LNCaP clone FGC (cell line): ENCODE data around the gene ACOX3.

ENCODE experiments used
- DNase-seq: peaks from one replicate; pipeline ENCODE4 v3.0.0-alpha.2; 2011; ENCODE audit warnings: low read depth
- H3K4me3 ChIP-seq: 2 replicates; pipeline ENCODE4 v1.5.1; 2011; ENCODE audit warnings: mild to moderate bottlenecking, low read depth, low read length, control low read depth
- TF ChIP-seq, protein P1 (sequence below): IDR thresholded peaks from 2 replicates; pipeline ENCODE4 v1.5.1; 2012; ENCODE audit warnings: mild to moderate bottlenecking; ENCODE audit not compliant: control insufficient read depth, insufficient read depth; ENCODE audit errors: extremely low read depth

The ACOX3 gene

DNA sequence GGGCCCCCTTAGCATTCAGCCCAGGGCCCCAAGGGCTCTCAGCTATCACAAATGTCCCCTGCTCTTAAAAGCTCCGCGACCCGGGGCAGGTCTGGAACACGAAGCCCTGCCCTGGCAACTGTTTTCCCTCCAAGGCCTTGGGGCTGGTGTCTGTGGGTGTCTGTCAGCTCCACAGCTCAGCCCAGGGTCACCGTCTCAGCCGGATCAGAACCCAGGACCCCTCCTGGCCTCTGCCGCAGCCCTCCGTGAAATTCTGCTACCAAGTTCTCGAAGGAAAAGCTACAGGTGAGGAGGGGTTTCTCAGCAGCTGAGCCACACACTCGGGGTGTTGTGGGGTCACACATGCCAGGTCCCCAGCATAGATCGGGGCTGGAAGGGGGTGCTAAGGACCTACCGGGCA, 61.2 kb downstream of the ACOX3 start:
- TF ChIP-seq, protein P1, sequence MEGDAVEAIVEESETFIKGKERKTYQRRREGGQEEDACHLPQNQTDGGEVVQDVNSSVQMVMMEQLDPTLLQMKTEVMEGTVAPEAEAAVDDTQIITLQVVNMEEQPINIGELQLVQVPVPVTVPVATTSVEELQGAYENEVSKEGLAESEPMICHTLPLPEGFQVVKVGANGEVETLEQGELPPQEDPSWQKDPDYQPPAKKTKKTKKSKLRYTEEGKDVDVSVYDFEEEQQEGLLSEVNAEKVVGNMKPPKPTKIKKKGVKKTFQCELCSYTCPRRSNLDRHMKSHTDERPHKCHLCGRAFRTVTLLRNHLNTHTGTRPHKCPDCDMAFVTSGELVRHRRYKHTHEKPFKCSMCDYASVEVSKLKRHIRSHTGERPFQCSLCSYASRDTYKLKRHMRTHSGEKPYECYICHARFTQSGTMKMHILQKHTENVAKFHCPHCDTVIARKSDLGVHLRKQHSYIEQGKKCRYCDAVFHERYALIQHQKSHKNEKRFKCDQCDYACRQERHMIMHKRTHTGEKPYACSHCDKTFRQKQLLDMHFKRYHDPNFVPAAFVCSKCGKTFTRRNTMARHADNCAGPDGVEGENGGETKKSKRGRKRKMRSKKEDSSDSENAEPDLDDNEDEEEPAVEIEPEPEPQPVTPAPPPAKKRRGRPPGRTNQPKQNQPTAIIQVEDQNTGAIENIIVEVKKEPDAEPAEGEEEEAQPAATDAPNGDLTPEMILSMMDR: no peak
- no peak for DNase-seq
- H3K4me3 ChIP-seq: no peak overlapping the region

DNA sequence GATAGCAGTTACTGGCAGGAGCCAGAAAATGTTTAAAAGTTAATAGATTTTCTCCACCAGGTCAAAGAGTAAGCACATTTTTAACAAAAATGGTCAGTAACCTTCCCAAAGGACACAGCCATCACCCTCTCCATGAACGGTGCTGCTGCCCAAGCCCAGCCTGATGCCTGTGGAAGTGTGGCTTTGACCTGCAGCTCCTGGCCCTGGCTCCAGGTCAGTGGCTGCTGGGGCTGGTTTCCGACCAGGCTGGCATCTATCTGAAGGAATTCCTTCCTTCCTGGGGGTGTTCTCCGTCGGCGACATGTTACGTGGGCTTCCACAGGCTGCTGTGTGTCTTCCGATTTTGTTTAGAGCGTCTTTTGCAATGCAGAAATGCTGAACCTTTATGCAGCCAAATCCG, 61.7 kb downstream of the ACOX3 start:
- no peak overlapping the region for H3K4me3 ChIP-seq
- DNase-seq: no peak
- TF ChIP-seq, protein P1: no peak

DNA sequence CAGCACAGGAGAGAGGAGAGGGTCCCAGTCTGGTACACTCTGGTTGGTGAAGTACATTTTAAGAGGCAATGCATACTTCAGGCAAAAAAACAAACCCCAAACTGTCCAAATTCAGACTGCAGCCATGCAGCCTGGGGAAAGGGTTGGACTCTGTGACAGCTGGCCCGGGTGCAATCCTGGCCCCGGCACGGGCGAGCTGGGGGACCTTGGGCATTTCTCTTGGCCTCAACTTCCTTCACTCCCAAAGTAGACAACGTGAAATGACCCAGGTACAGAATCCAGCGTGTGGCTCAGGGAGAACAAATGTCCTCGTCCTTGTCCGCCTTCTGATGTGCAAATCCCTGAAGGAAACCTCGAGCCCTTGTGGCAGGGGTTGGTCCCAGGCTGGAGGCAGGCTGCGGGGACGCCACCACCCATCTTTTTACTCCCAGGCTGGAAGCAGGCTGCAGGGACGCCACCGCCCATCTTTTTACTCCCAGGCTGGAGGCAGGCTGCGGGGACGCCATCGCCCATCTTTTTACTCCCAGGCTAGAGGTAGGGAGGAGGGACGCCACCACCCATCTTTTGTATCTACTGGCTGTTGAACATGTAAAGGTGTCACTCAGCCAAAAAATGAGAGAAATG, 62.3 kb downstream of the ACOX3 start:
- H3K4me3 ChIP-seq: no peak overlapping the region
- DNase-seq: no peak
- TF ChIP-seq, protein P1: no peak

DNA sequence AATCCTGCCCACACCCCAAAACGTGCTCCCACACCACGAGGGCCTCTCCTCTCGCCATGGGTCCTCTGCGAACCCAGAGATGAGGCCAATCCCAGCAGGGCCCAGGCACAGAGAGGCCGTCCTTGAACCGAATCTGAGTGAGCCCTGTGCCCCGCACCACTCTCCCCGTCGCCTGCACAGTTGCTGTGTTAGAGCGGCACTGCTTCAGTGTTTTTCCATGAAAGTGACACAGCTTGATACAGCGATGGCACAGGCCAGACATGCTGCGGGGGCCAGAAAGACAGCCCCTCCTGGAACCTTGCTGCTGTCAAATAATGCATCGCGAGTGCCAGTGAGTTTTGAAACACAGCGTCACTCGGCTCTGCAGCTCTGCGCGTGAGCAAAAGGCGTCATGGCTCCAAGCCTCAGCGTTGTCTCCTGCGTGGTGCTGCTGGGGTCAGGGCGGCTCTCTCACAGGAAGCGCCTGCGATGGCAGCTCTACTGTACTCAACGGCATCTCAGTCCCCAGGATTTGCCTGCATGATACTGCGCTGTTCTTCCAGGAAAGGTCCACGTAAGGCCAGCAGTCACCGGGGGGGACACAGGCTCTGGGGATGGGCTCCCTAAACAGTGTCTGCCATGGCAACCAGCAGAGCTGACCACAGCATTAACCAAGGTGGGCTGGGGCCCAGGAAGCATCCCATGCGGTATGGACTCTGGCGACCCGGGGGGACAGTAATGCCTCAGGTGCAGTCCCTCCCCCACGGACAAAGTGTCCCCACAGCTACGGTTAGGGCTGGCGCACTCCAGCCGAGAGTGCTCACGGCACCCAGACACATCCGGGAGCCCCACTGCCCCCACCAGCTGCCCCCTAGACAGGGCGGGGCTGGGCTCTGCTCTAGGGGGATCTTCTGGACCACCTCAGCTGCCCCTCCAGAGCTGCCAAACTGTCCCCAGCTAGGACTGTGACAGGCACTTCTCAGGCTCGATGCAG, 63.1 kb downstream of the ACOX3 start:
- no peak for DNase-seq
- TF ChIP-seq, protein P1: no peak
- H3K4me3 ChIP-seq: no peak overlapping the region

DNA sequence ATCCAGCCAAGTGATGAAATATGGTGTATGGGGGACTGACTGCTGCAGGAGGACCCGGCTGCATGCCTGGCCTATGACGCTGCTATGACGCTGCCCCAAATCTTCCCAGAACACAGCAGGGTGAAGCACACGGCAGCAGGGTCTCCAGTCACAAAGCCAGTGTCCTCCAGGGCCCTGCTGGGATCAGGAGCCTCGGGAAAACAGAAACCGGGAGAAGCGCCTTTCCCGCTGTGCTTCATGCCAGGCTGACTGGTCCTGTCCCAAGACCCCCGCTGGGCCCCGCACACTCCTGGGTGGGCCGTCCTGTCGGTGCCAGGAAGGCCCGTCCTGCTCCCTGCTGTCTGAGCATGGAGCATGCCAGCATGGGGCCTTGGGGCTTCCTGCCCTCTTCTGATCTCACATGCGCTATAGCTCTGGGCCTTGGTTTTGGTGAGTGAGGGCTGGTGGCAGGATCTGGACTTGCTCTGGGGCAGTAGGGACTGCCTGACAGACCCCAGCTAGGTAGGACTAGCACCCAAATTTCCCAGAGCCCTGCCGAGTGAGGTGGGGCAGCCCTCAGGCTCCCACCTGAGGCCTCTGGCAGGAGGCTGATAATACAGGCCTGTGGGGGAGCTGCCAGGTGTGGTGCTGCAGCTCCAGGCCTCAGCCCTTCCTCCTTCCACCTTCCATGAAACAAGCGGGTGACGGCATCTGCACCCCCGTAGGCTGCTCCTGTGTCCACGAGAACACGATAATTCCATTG, 64.0 kb downstream of the ACOX3 start:
- H3K4me3 ChIP-seq: no peak overlapping the region
- no peak for DNase-seq
- TF ChIP-seq, protein P1: no peak

DNA sequence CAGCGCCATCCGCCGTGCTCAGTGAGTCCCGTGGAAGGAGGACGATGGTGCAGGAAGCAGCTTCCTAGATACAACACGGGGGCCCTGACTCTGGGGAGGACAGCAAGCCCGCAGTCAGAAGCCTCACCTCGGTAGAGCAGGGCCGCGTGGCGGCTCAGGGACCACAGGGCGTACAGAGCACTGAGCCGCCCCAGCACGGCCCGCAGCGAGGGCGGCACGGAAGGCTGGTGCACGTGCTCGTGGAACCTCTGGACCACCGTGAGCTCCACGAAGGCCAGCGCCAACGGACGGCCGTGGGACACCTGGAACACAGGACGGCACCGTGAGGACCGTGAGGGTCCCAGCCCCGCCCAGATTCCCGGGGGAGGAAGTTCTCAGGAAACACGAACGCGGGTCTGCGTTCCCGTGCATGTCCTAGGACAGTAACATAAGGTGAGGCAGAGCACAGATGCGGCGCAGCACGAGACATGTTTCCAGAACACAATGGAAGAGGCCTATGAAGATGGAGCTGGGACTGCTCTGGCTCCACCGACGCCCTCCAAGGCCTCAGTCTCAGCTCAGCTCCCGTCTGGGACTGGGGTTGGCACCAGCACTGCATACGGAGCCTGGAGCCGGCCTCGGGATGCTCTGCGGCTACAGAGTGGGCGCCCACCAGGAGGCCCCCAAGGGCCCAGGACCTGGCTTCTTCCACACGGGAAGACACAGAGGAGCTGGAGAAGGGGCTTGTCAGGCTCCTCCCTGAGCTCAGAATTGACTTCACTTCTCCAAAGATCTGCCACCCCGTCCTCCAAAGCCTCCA, 65.5 kb downstream of the ACOX3 start:
- H3K4me3 ChIP-seq: no peak overlapping the region
- TF ChIP-seq, protein P1: no peak
- no peak for DNase-seq
